Type B pancreatic cell (in vitro differentiated cells): Measurements from ENCODE around the gene TNK1. TPM values are rescaled to one million over a fixed set of nuclear protein-coding genes. Genes with fewer than 3 reads are reported as not detected.

ENCODE experiments used
- DNase-seq: peaks from one replicate; pipeline ENCODE4 v3.0.0; 2021; ENCODE audit warnings: mixed read lengths; ENCODE audit not compliant: unreplicated experiment; ENCODE audit errors: extremely low spot score
- H3K27ac Mint-ChIP-seq: 2 replicates; pipeline ENCODE4 v1.8.0; 2021; ENCODE audit warnings: mild to moderate bottlenecking, mixed read lengths
- H3K27me3 Mint-ChIP-seq: 2 replicates; pipeline ENCODE4 v1.8.0; 2021; ENCODE audit warnings: mixed read lengths
- H3K36me3 Mint-ChIP-seq: 2 replicates; pipeline ENCODE4 v1.8.0; 2021; ENCODE audit warnings: mixed read lengths
- H3K4me1 Mint-ChIP-seq: one replicate; pipeline ENCODE4 v1.8.0; 2021; ENCODE audit warnings: mixed read lengths; ENCODE audit not compliant: unreplicated experiment
- H3K4me3 Mint-ChIP-seq: 2 replicates; pipeline ENCODE4 v1.8.0; 2021; ENCODE audit warnings: mild to moderate bottlenecking, mixed read lengths
- H3K9me3 Mint-ChIP-seq: 2 replicates; pipeline ENCODE4 v1.8.0; 2021; ENCODE audit warnings: mixed read lengths
- CTCF ChIP-seq: fragments of 200-600 bp; sonication (generic); conservative IDR thresholded peaks from 2 replicates; pipeline ENCODE4 v1.5.0; 2021; ENCODE audit warnings: antibody characterized with exemption, mild to moderate bottlenecking
- total RNA-seq: library from RNA; stranded (reverse); gene quantifications from 2 replicates; pipeline ENCODE4 v1.2.1, GENCODE V29; 2021; ENCODE audit warnings: low replicate concordance

Gene TNK1
- total RNA-seq, 1 donor from 2014 or later: 6.6 TPM

- no peak for DNase-seq
- Mint-ChIP-seq H3K9me3 (no peaks in the 10 kb centered on the region), H3K4me1 (peaks cover 14% of the 10 kb centered on the region), H3K27ac (peak overlapping the region; percentile 96), H3K27me3 (peaks cover 4% of the 10 kb centered on the region), H3K4me3 (peak overlapping the region; percentile 94), H3K36me3 (no peaks in the 10 kb centered on the region)
- TF ChIP-seq CTCF: no peak
These were observed 22.3 kb downstream of the TNK1 start for GRCh38 chr17:7403043-7403726.

GRCh38 chr17:7403727-7403976 is 22.8 kb downstream of the TNK1 start:
- H3K4me1 Mint-ChIP-seq: peaks cover 14% of the 10 kb centered on the region
- H3K27ac Mint-ChIP-seq: peak overlapping the region; percentile 96
- peak overlapping the region; percentile 94 for H3K4me3 Mint-ChIP-seq
- TF ChIP-seq CTCF: no peak
- H3K36me3 Mint-ChIP-seq: no peaks in the 10 kb centered on the region
- H3K27me3 Mint-ChIP-seq: peaks cover 4% of the 10 kb centered on the region
- no peaks in the 10 kb centered on the region for H3K9me3 Mint-ChIP-seq
- no peak for DNase-seq

GRCh38 chr17:7403977-7404736 is 23.3 kb downstream of the TNK1 start, which contains the start of gene TMEM256:
TSS of gene TMEM256 (minus strand) at chr17:7404097. CDS start at chr17:7404084, 13 bp downstream.
- Mint-ChIP-seq H3K9me3 (no peaks in the 10 kb centered on the region), H3K4me1 (peaks cover 14% of the 10 kb centered on the region), H3K36me3 (peaks cover 2% of the 10 kb centered on the region), H3K27me3 (peaks cover 4% of the 10 kb centered on the region), H3K4me3 (peak within 1 kb of the TSS; percentile 94), H3K27ac (peak within 1 kb of the TSS; percentile 96)
- peak; percentile 38 for TF ChIP-seq CTCF
- peak; percentile 97 for DNase-seq

- DNase-seq: no peak
- peaks cover 4% of the 10 kb centered on the region for H3K27me3 Mint-ChIP-seq
- TF ChIP-seq CTCF: no peak
- H3K9me3 Mint-ChIP-seq: no peaks in the 10 kb centered on the region
- peak overlapping the region; percentile 94 for H3K4me3 Mint-ChIP-seq
- peaks cover 11% of the 10 kb centered on the region for H3K4me1 Mint-ChIP-seq
- H3K27ac Mint-ChIP-seq: peak overlapping the region; percentile 96
- peaks cover 9% of the 10 kb centered on the region for H3K36me3 Mint-ChIP-seq
These were observed 24.0 kb downstream of the TNK1 start for GRCh38 chr17:7404737-7405349.

- peaks cover 10% of the 10 kb centered on the region for H3K4me1 Mint-ChIP-seq
- TF ChIP-seq CTCF: no peak
- peaks cover 12% of the 10 kb centered on the region for H3K36me3 Mint-ChIP-seq
- peak overlapping the region; percentile 46 for H3K27ac Mint-ChIP-seq
- H3K27me3 Mint-ChIP-seq: peaks cover 4% of the 10 kb centered on the region
- no peak for DNase-seq
- H3K9me3 Mint-ChIP-seq: no peaks in the 10 kb centered on the region
- peak overlapping the region; percentile 88 for H3K4me3 Mint-ChIP-seq
These were observed 24.7 kb downstream of the TNK1 start for GRCh38 chr17:7405350-7406234.
